Lung microvascular endothelial cell (primary cell): ENCODE results near the gene SLC25A21. TPM values are rescaled to one million over a fixed set of nuclear protein-coding genes. Genes with fewer than 3 reads are reported as not detected.
A peak's percentile ranks its signal among the peaks of the same experiment; 100 is the strongest.

ENCODE experiments used
- DNase-seq, 2 donors: peaks; one replicate each; pipeline versions ENCODE4 v3.0.0 to v3.0.0-alpha.2; 2010; ENCODE audit warnings: low read depth in 2 of 2
- total RNA-seq: library from RNA; depleted of rRNA; stranded (reverse); fragments of >200 nt; gene quantifications from 2 replicates; pipeline ENCODE4 v1.2.1, GENCODE V29; 2014

The SLC25A21 gene
- total RNA-seq, 1 donor from 2014 or later, result 0.20 TPM

DNA sequence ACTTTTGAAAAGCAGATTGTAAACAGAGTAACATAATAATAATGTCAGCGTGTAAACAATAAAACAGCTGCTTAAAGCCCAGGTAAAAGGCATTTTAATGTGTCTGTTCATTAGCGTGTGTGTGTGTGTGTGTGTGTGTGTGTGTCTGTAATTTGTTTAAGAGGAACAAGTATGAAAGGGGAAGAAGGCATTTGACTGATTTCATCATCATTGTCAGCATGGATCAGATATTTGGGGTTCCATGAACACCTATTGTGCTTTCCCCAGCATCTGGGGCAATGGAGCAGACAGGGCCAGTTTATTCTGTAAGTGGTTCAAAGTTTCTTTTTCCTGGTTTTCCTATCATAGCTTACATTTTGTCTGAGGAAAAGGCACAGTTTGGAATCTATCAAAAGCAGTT is 28.9 kb downstream of the SLC25A21 start:
- no peak for DNase-seq

GRCh38 chr14:37142835-37143401 is 29.5 kb downstream of the SLC25A21 start:
- peak; percentile 35 to 64 for DNase-seq

- DNase-seq, result no peak
Measured at GRCh38 chr14:37140176-37140575, 32.2 kb downstream of the SLC25A21 start.

DNA sequence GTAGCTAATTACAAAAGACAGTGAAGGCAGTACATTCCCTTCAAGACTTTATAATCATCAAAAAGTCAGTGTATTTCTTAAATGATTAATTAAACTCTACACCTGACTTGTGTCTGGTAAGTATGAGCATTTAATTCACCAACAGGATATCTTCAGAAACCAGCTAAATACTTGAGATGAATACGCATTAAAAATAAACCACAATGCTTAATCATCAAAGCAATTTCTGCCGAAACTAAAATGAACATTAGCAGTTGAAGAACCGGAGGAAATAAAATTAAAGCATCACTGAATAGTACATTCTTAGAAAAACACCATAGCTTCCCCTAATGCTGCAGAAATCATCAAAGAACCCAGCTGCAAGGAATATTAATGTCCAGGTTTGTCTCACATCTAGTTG is 32.7 kb downstream of the SLC25A21 start:
- DNase-seq, result no peak

GRCh38 chr14:37138898-37139297 is 33.5 kb downstream of the SLC25A21 start:
- DNase-seq, result no peak

DNA sequence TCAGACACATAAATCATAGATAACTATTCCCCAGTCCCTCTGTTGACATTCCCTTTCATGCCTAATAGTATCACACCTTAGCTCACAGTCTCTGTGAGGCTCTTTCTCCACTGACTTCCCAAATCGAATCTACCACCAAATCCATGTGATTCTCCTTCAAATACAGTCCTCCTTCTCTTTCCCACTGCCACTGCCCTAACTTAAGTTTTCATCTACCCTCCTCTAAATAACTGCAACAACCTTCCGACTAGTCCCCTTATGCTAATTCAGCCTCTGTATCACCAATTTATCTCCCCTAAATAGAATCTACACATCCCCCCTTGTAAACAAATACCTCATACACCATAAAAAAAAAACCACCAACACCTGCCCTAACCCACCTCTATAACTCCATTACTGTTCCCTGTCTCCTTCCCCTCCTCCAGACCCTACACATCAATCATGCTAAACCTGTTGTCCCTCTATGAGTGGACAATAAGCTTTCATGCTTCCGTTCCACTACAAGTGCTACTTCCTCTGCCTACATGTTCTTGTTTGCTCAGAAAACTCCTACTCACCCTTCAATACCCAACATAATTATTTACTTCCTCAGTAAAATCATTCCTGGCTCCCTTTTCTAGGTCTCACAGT is 39.0 kb downstream of the SLC25A21 start:
- no peak for DNase-seq

DNA sequence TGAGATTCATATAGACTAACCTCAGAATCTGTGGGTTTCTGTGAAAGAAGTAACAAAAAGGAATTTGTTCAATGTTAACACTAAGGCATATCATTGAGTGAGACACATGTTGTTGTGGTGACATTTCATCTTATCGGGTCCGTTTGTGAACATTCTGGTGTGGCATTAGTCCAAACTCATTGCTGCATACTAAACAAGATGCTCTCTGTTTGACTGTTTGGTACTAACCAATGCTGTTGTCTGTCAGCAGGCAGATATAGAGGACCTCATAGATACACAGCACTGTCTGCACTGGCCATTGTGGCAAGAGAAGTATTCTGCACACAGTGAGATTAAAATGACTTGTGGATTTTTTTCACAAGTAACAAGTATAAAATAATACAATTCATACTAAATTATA is 41.2 kb downstream of the SLC25A21 start:
- DNase-seq, result no peak

GRCh38 chr14:37129047-37129446 is 43.4 kb downstream of the SLC25A21 start:
- DNase-seq, result no peak

- DNase-seq, result no peak
Measured at GRCh38 chr14:37124614-37125013, 47.8 kb downstream of the SLC25A21 start.

DNA sequence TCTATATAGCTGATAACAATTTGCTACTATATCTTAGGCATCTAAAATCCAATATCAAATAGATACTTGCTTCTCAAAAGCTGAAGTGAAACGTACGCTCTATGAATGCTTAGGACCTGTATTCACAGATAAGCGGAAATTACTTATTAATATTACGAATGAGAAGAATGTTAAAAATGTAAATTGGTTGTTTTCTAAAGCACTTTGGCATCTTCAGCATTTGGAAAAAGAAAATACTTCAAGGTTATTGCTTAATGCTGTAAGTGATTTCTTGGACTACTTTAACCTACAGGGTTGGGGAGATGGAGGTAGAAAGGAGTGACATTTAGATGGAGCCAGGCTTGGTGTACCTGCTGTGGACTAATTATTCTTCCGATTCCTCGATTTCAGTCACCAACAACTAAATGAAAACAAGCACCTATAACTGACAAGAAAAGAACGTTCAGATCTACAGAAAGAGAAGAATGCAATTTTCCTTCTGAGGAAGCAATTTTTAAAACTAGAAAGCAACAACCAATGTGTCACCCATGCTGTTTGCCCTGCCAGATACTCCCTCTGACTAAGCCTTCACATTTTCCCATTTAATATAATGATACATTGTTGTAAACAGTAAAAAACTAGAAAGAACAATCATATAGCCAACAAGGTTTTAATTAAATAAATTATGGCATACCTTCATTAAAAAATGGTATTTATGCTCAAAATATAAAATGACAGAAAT is 49.3 kb downstream of the SLC25A21 start:
- peak in 1 of 2 donors; percentile 29 for DNase-seq

DNA sequence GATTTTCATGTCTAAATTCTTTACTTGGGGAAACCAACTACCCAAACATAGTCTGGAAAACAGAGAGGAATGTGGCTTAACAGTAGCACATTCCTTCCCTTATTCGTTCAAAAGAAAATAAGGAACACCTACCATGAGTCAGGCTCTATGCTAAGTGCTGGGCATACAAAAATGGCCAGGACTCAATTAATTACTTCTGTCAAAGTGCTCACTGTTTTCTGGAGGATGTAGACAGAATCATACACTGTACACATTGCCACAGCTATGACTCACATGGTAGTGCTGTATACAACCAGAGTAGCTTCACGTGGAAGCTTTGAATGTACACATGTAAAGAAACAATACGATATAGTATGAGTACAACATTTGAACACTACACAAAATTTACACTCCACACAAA is 50.1 kb downstream of the SLC25A21 start:
- peak; percentile 1 to 90 for DNase-seq

DNA sequence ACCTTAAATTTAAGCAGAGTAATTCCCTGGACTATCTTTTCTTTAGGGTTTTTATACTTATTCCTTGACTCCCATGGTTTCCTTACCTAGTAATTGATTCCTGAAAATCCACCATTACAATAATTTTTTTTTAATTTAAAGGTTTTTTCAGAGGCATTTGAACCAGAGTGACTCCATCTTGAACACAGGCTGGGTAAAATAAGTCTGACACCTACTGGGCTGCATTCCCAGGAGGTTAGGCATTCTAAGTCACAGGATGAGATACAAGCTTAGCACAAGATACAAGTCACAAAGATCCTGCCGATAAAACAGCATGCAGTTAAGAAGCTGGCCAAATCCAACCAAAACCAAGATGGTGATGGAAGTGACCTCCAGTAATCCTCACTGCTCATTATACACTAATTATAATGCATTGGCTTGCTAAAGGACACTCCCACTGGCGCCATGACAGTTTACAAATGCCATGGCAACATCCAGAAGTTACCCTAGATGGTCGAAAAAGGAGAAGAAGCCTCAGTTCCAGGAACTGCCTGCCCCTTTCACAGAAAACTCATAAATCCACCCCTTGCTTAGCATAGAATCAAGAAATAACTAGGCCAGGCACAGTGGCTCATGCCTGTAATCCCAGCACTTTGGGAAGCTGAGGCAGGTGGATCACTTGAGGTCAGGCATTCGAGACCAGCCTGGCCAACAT is 53.6 kb downstream of the SLC25A21 start:
- no peak for DNase-seq

DNA sequence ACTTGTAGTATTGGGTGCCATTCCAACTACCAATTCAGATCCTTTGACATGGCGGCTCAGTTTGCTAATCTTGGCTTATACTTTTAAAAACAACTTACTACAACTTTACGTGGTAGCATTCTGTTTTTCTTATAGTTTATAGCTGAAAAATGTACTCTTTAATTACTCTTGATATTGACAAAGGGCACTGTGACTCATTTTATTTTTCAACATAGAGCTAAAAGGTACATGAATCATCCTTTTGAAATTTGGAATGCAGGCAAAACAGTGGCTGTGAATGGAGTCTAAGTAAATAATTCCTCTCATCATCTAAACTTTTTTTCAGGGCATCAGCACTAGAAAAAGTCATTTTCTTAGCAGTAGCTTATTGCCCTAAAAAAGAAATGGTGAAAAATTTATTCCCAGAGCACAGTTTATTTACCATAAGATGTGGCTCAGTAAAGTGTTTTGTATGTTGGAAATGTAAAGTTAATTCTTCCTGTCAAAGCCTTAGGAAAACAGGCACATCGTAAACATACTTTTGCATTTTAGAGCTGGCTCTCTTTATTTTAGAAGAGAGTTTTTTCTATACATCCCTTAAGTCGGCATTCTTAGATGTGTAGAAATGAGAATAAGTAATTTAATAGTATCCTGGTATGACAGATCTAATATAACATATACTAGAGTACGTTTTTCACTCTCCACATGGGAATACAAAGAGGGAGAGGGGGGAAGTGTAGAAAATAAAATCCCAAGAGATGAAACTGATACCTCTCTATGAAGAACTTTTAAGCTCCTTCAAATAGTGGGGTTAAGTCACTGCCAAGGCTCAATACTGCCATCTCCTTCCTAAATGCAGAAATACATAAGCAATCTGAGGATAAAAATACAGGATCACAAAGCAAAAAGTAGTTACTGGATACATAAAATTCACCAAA is 55.2 kb downstream of the SLC25A21 start:
- peak; percentile 11 to 68 for DNase-seq

- no peak for DNase-seq
Measured at GRCh38 chr14:37115406-37115805, 57.0 kb downstream of the SLC25A21 start.

- DNase-seq, result no peak
Measured at GRCh38 chr14:37114559-37114958, 57.8 kb downstream of the SLC25A21 start.

- DNase-seq, result no peak
Measured at GRCh38 chr14:37114002-37114401, 58.4 kb downstream of the SLC25A21 start.

GRCh38 chr14:37098132-37098531 is 74.3 kb downstream of the SLC25A21 start:
- no peak for DNase-seq

DNA sequence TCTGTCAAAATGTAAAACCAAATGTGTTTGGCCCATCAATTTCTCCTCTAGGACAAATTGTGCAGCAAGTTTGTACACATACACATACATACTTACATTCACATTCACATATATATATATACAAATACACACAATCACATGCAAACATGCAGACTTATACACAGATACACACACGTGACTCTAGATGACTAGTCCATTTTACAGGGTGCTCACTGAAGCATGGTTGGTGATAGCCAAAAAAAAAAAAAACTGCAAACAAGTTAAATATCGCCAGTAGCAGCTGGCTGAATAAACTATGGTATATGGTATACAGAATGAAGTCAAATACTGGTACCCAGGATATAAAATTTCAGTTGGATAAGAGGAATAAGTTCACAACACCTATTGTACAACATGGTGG is 77.9 kb downstream of the SLC25A21 start:
- DNase-seq, result no peak

GRCh38 chr14:37093364-37093763 is 79.0 kb downstream of the SLC25A21 start:
- no peak for DNase-seq

- DNase-seq, result no peak
Measured at GRCh38 chr14:37091651-37092050, 80.8 kb downstream of the SLC25A21 start.

DNA sequence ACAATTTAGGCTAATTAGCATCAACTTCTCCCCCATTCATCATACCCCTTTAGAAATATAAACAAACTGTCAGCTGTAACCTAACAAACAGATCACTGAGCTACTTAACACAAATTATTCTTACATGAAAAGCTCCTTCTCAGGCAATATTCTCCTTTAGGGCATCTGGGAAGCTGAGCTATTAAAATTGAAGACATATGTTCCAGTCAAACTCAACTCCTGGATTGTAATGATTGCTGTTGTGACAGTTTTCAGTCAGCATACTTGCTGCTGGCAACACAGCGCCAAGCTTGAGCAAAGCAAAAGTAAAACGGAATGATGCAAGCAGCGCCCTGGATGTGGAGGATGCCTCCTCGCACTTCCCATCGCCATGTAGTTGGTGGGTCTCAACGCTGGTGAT is 82.4 kb downstream of the SLC25A21 start:
- peak in 1 of 2 donors; percentile 3 for DNase-seq
